Mucosa of stomach (tissue), 1 donor: Measurements from ENCODE around the gene MYBPC3.

Source experiments
- H3K27me3 ChIP-seq: one replicate; pipeline ENCODE4 v1.7.0; 2013; ENCODE audit warnings: mild to moderate bottlenecking, low read length; ENCODE audit not compliant: control insufficient read depth, insufficient read depth
- H3K36me3 ChIP-seq: one replicate; pipeline ENCODE4 v1.7.0; 2013; ENCODE audit warnings: low read length; ENCODE audit not compliant: control insufficient read depth, insufficient read depth
- H3K4me1 ChIP-seq: one replicate; pipeline ENCODE4 v1.7.0; 2013; ENCODE audit warnings: mild to moderate bottlenecking, low read length; ENCODE audit not compliant: control insufficient read depth, insufficient read depth
- H3K4me3 ChIP-seq: one replicate; pipeline ENCODE4 v1.7.0; 2013; ENCODE audit warnings: low read length
- H3K9ac ChIP-seq: one replicate; pipeline ENCODE4 v1.7.0; 2013; ENCODE audit warnings: mild to moderate bottlenecking, low read length, moderate library complexity
- H3K9me3 ChIP-seq: one replicate; pipeline ENCODE4 v1.7.0; 2013; ENCODE audit warnings: mild to moderate bottlenecking, low read length, moderate library complexity; ENCODE audit not compliant: control insufficient read depth
- donor health status: Pancreatic carcinoma.

MYBPC3 gene

GRCh38 chr11:47314992-47315391 is 37.5 kb downstream of the MYBPC3 start:
- no peaks in the 10 kb centered on the region for H3K36me3 ChIP-seq
- no peaks in the 10 kb centered on the region for H3K9me3 ChIP-seq
- H3K27me3 ChIP-seq, result no peaks in the 10 kb centered on the region
- H3K4me1 ChIP-seq, result no peaks in the 10 kb centered on the region
- no peak overlapping the region for H3K9ac ChIP-seq
- H3K4me3 ChIP-seq, result no peak overlapping the region

- Histone ChIP-seq H3K4me1 (no peaks in the 10 kb centered on the region), H3K27me3 (no peaks in the 10 kb centered on the region), H3K36me3 (peaks cover 26% of the 10 kb centered on the region)
Measured at GRCh38 chr11:47308050-47308823, 44.3 kb downstream of the MYBPC3 start.

GRCh38 chr11:47306484-47306844 is 46.0 kb downstream of the MYBPC3 start:
- H3K36me3 ChIP-seq, result peaks cover 26% of the 10 kb centered on the region
- H3K27me3 ChIP-seq, result no peaks in the 10 kb centered on the region
- H3K4me1 ChIP-seq, result no peaks in the 10 kb centered on the region
- H3K4me3 ChIP-seq, result no peak overlapping the region
- H3K9me3 ChIP-seq, result no peaks in the 10 kb centered on the region
- H3K9ac ChIP-seq, result no peak overlapping the region

More at GRCh38 chr11:47308050-47308823, 44.3 kb downstream of the MYBPC3 start:
- H3K9me3 ChIP-seq, result no peaks in the 10 kb centered on the region
- no peak overlapping the region for H3K4me3 ChIP-seq
- H3K9ac ChIP-seq, result no peak overlapping the region

GRCh38 chr11:47305734-47306483 is 46.6 kb downstream of the MYBPC3 start:
- Histone ChIP-seq H3K4me3 (no peak overlapping the region), H3K36me3 (peaks cover 26% of the 10 kb centered on the region)

DNA sequence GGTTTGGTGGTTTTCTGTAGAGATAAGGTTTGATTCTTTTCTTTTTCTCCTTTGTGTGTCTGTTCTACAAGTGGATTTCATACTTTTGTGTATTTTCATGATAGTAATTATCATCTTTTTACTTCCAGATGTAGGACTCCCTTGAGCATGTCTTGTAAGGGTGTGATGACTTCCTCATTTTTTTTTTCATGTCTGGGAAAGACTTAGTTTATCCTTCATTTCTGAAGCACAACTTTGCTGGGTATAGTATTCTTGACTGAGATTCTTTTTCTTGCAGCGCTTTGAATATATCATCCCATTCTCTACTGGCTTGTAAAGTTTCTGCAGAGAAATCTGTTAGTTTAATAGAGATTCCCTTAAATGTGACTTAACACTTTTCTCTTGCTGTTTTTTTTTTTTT is 49.6 kb downstream of the MYBPC3 start:
- Histone ChIP-seq H3K36me3 (peaks cover 22% of the 10 kb centered on the region), H3K4me1 (no peaks in the 10 kb centered on the region), H3K9me3 (no peaks in the 10 kb centered on the region), H3K4me3 (no peak overlapping the region), H3K9ac (no peak overlapping the region), H3K27me3 (no peaks in the 10 kb centered on the region)

More at GRCh38 chr11:47305734-47306483, 46.6 kb downstream of the MYBPC3 start:
- no peaks in the 10 kb centered on the region for H3K9me3 ChIP-seq
- no peaks in the 10 kb centered on the region for H3K4me1 ChIP-seq
- H3K9ac ChIP-seq, result no peak overlapping the region
- no peaks in the 10 kb centered on the region for H3K27me3 ChIP-seq

GRCh38 chr11:47299078-47299477 is 53.4 kb downstream of the MYBPC3 start:
- Histone ChIP-seq H3K4me3 (no peak overlapping the region), H3K9me3 (no peaks in the 10 kb centered on the region), H3K36me3 (peaks cover 6% of the 10 kb centered on the region), H3K27me3 (no peaks in the 10 kb centered on the region), H3K4me1 (no peaks in the 10 kb centered on the region), H3K9ac (no peak overlapping the region)

DNA sequence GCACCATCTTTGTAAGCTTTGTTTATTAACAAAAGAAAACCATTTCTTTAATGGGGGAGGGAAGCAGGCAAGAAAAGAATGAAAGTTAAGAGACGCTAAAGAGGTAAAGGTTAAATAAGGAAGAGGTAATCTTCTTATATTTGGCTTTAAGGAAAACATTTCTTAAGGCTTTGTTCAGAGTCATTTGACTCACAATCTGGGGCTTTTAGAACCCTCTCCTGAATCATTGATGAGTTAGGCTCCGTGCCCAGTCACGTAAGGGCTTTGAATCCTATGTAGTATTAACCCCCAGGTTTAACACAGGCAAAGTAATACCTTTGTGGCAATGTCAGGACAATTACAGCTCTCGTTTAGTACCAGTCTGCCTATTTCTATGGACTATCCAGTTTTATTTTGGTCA is 56.5 kb downstream of the MYBPC3 start:
- H3K27me3 ChIP-seq, result no peaks in the 10 kb centered on the region
- peaks cover 12% of the 10 kb centered on the region for H3K36me3 ChIP-seq
- no peak overlapping the region for H3K4me3 ChIP-seq
- no peaks in the 10 kb centered on the region for H3K4me1 ChIP-seq
- H3K9me3 ChIP-seq, result no peaks in the 10 kb centered on the region
- no peak overlapping the region for H3K9ac ChIP-seq

GRCh38 chr11:47295385-47295784 is 57.1 kb downstream of the MYBPC3 start:
- Histone ChIP-seq H3K9me3 (no peaks in the 10 kb centered on the region), H3K4me1 (no peaks in the 10 kb centered on the region), H3K4me3 (no peak overlapping the region), H3K9ac (no peak overlapping the region), H3K36me3 (peaks cover 19% of the 10 kb centered on the region), H3K27me3 (no peaks in the 10 kb centered on the region)

DNA sequence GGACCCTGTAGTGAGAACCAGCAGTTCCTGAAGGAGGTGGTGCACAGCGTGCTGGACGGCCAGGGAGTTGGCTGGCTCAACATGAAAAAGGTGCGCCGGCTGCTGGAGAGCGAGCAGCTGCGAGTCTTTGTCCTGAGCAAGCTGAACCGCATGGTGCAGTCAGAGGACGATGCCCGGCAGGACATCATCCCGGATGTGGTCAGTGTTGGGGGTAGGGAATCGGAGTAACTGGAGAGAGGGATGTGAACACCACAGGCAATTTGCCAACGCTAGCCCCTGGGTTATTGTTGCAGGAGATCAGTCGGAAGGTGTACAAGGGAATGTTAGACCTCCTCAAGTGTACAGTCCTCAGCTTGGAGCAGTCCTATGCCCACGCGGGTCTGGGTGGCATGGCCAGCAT is 62.6 kb downstream of the MYBPC3 start:
- H3K9me3 ChIP-seq, result no peaks in the 10 kb centered on the region

GRCh38 chr11:47288066-47288465 is 64.4 kb downstream of the MYBPC3 start:
- no peak overlapping the region for H3K9ac ChIP-seq
- H3K4me3 ChIP-seq, result no peak overlapping the region
- peaks cover 29% of the 10 kb centered on the region for H3K36me3 ChIP-seq
- no peaks in the 10 kb centered on the region for H3K9me3 ChIP-seq
- H3K4me1 ChIP-seq, result no peaks in the 10 kb centered on the region
- no peaks in the 10 kb centered on the region for H3K27me3 ChIP-seq

More for the DNA sequence above, 62.6 kb downstream of the MYBPC3 start:
- H3K9ac ChIP-seq, result no peak overlapping the region
- no peaks in the 10 kb centered on the region for H3K27me3 ChIP-seq
- H3K4me3 ChIP-seq, result no peak overlapping the region
- H3K4me1 ChIP-seq, result no peaks in the 10 kb centered on the region
- peaks cover 21% of the 10 kb centered on the region for H3K36me3 ChIP-seq

- H3K36me3 ChIP-seq, result peaks cover 25% of the 10 kb centered on the region
Measured at GRCh38 chr11:47285969-47286770, 66.3 kb downstream of the MYBPC3 start.

GRCh38 chr11:47284151-47284550 is 68.4 kb downstream of the MYBPC3 start:
- peaks cover 17% of the 10 kb centered on the region for H3K36me3 ChIP-seq
- H3K4me3 ChIP-seq, result no peak overlapping the region
- H3K9me3 ChIP-seq, result no peaks in the 10 kb centered on the region
- no peaks in the 10 kb centered on the region for H3K4me1 ChIP-seq
- H3K9ac ChIP-seq, result no peak overlapping the region
- H3K27me3 ChIP-seq, result no peaks in the 10 kb centered on the region

More at GRCh38 chr11:47285969-47286770, 66.3 kb downstream of the MYBPC3 start:
- no peaks in the 10 kb centered on the region for H3K27me3 ChIP-seq
- H3K9me3 ChIP-seq, result no peaks in the 10 kb centered on the region
- no peaks in the 10 kb centered on the region for H3K4me1 ChIP-seq
- no peak overlapping the region for H3K4me3 ChIP-seq
- H3K9ac ChIP-seq, result no peak overlapping the region
